ENCODE data around the gene SLC25A44.
"Not testable (repeated sequence)": the region's sequence is repeated elsewhere in the genome, so short reads cannot be mapped to it uniquely, and the experiment has no call there.

SLC25A44 gene

GRCh38 chr1:156164125-156164831 lies 29.6 kb upstream of the SLC25A44 start:
- DNase-seq: no peak

- DNase-seq: no peak
Observed at GRCh38 chr1:156165083-156165482, 28.8 kb upstream of the SLC25A44 start.

- DNase-seq: peak; percentile 93
Observed at GRCh38 chr1:156167536-156167935, 26.4 kb upstream of the SLC25A44 start.

- peak; percentile 30 for DNase-seq
Observed at GRCh38 chr1:156172696-156173470, 21.0 kb upstream of the SLC25A44 start.

GRCh38 chr1:156176610-156177210 lies 17.2 kb upstream of the SLC25A44 start:
- DNase-seq: no peak

GRCh38 chr1:156177919-156178654 lies 15.8 kb upstream of the SLC25A44 start:
- peak; percentile 57 for DNase-seq

- peak; percentile 65 for DNase-seq
Observed at GRCh38 chr1:156180471-156180870, 13.4 kb upstream of the SLC25A44 start.

GRCh38 chr1:156181391-156181924 lies 12.4 kb upstream of the SLC25A44 start:
- DNase-seq: peak; percentile 94

GRCh38 chr1:156182010-156182779 lies 11.7 kb upstream of the SLC25A44 start:
- peak; percentile 44 for DNase-seq

- not testable (repeated sequence) for DNase-seq
Observed at GRCh38 chr1:156186347-156187177, 7.3 kb upstream of the SLC25A44 start.

- not testable (repeated sequence) for DNase-seq
Observed at GRCh38 chr1:156190265-156190664, 3.6 kb upstream of the SLC25A44 start.

GRCh38 chr1:156191292-156191964 lies 2.5 kb upstream of the SLC25A44 start:
- DNase-seq: peak; percentile 46

- DNase-seq: no peak
Observed at GRCh38 chr1:156193208-156193487, 756 bp upstream of the SLC25A44 start.

- peak; percentile 37 for DNase-seq
Observed at GRCh38 chr1:156194300-156194652, 372 bp downstream of the SLC25A44 start.

- DNase-seq: no peak
Observed at GRCh38 chr1:156195853-156196252, 1.9 kb downstream of the SLC25A44 start.

- DNase-seq: no peak
Observed at GRCh38 chr1:156196445-156196844, 2.5 kb downstream of the SLC25A44 start.

- DNase-seq: no peak
Observed at GRCh38 chr1:156198831-156199349, 5.0 kb downstream of the SLC25A44 start.

GRCh38 chr1:156200044-156200443 lies 6.1 kb downstream of the SLC25A44 start:
- DNase-seq: no peak

GRCh38 chr1:156203331-156203730 lies 9.4 kb downstream of the SLC25A44 start:
- DNase-seq: no peak

- no peak for DNase-seq
Observed at GRCh38 chr1:156204686-156205085, 10.8 kb downstream of the SLC25A44 start.

- no peak for DNase-seq
Observed at GRCh38 chr1:156211243-156211642, 17.3 kb downstream of the SLC25A44 start.
